GM23338 (cell line): ENCODE data around the gene MED27.

Source experiments
- EZH2 ChIP-seq: fragments of 200-600 bp; sonication (generic); IDR thresholded peaks from one replicate; pipeline ENCODE4 v1.8.0; 2017; ENCODE audit warnings: antibody characterized with exemption, mild to moderate bottlenecking, low read depth; ENCODE audit not compliant: unreplicated experiment
- REST ChIP-seq: IDR thresholded peaks from one replicate; pipeline ENCODE4 v1.6.1; 2018; ENCODE audit warnings: antibody characterized with exemption; ENCODE audit not compliant: unreplicated experiment
- ZNF114 ChIP-seq: fragments of 250-450 bp; sonication (Bioruptor Pico); IDR thresholded peaks from 2 replicates; pipeline ENCODE4 v1.5.0; 2020; ENCODE audit warnings: mild to moderate bottlenecking, moderate library complexity
- TF ChIP-seq, protein P1 (sequence below), 2 experiments: fragments of 200-600 bp in 1 of 2; sonication (generic) in 1 of 2; conservative IDR thresholded peaks; 2 replicates each; pipeline versions ENCODE4 v1.5.1 to v1.6.1; 2016 to 2017; ENCODE audit warnings: antibody characterized with exemption in 2 of 2, low read depth in 2 of 2, mild to moderate bottlenecking in 2 of 2, moderate library complexity in 1 of 2

DNA sequence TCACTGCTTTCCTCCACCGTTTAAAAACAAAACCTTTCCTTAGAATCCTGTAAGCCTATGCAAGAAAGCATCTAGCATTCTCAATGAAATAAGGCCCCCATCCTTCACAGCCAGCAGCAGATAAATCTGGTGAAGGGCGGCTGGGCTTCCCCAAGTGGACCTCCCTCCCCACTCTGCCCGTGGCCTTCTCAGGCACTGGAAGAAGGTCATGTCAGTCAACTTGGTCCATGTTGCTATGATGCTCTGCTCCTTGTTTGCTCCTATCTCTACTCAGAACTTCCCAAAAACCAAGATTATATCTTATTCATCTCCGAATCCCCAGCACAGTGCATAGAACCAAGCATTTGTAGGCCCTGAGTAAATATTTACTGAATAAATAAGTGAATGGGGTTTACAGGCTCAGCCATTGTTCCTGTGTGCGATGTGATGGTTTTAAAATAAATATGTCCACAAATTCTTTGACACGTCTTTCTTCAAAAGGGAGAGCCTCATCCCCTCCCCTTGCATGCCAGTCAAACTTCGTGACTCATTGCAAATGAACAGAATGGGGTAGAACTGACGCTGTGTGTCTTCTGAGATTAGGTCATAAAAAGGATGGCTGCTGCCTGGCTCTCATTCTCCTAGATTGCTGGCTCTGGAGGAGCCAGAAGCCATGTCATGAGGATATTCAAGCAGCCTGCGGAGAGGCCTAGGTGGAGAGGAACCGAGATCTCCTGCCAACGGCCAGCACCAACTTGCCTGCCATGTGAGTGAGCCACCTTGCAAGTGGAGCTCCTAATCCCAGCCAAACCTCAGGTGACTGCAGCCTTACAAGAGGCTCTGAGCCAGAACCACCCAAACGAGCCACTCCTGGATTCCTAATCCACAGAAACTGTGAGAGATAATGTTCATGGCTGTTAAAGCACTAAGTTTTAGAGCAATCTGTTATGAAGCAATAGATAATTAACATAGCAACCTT, 70.5 kb downstream of the MED27 start:
- TF ChIP-seq, protein P1, sequence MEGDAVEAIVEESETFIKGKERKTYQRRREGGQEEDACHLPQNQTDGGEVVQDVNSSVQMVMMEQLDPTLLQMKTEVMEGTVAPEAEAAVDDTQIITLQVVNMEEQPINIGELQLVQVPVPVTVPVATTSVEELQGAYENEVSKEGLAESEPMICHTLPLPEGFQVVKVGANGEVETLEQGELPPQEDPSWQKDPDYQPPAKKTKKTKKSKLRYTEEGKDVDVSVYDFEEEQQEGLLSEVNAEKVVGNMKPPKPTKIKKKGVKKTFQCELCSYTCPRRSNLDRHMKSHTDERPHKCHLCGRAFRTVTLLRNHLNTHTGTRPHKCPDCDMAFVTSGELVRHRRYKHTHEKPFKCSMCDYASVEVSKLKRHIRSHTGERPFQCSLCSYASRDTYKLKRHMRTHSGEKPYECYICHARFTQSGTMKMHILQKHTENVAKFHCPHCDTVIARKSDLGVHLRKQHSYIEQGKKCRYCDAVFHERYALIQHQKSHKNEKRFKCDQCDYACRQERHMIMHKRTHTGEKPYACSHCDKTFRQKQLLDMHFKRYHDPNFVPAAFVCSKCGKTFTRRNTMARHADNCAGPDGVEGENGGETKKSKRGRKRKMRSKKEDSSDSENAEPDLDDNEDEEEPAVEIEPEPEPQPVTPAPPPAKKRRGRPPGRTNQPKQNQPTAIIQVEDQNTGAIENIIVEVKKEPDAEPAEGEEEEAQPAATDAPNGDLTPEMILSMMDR (conservative IDR thresholded peaks at IDR 0.05; ENCODE audit: low read depth in 2 of 2), result no peak
- TF ChIP-seq ZNF114 (CRISPR knock-in tag), result no peak
- TF ChIP-seq EZH2, result no peak
- no peak for TF ChIP-seq REST
